Activated CD8-positive, alpha-beta T cell treated with anti-CD3 and anti-CD28 coated beads for 36 hours (primary cell): ENCODE results near the gene GPR45. TPM values are rescaled to one million over a fixed set of nuclear protein-coding genes. Genes with fewer than 3 reads are reported as not detected.

ENCODE experiments used
- ATAC-seq: fragments of 200-7000 bp; cut with Tn5 transposase; one replicate; pipeline ENCODE4 v1.10.0; 2021; ENCODE audit warnings: mild to moderate bottlenecking, moderate library complexity
- CTCF ChIA-PET: fragments of 350-600 bp; sonication (Branson Sonifier 250); formaldehyde crosslinking; loops from one replicate; lab custom pipeline; 2021; ENCODE audit warnings: antibody characterized with exemption; lab: Charles Lee
- POLR2A ChIA-PET: fragments of 350-600 bp; sonication (Branson Sonifier 250); formaldehyde crosslinking; loops from one replicate; lab custom pipeline; 2021; ENCODE audit warnings: antibody characterized with exemption; lab: Charles Lee
- DNase-seq: peaks from one replicate; pipeline ENCODE4 v3.0.0-alpha.2; 2020
- H3K27ac Mint-ChIP-seq: one replicate; pipeline ENCODE4 v1.8.0; 2021; ENCODE audit warnings: mild to moderate bottlenecking, mixed read lengths
- H3K27me3 Mint-ChIP-seq: one replicate; pipeline ENCODE4 v1.8.0; 2021; ENCODE audit warnings: mixed read lengths
- H3K36me3 Mint-ChIP-seq: one replicate; pipeline ENCODE4 v1.8.0; 2021; ENCODE audit warnings: low read depth, mixed read lengths
- H3K4me1 Mint-ChIP-seq: one replicate; pipeline ENCODE4 v1.8.0; 2021; ENCODE audit warnings: low read depth, mixed read lengths
- H3K4me3 Mint-ChIP-seq: one replicate; pipeline ENCODE4 v1.8.0; 2021; ENCODE audit warnings: mild to moderate bottlenecking, moderate library complexity, mixed read lengths
- H3K9me3 Mint-ChIP-seq: one replicate; pipeline ENCODE4 v1.8.0; 2021; ENCODE audit warnings: mixed read lengths
- CTCF ChIP-seq: fragments of 200-600 bp; IDR thresholded peaks from one replicate; pipeline ENCODE4 v1.8.0; 2022; ENCODE audit warnings: antibody characterized with exemption, mild to moderate bottlenecking
- intact Hi-C: fragments of 100-400 bp; cut with micrococcal nuclease; formaldehyde crosslinking; loops from one replicate; pipeline ENCODE4 v1.10.0; 2022
- total RNA-seq, 2 experiments: library from RNA; stranded (reverse); gene quantifications; one replicate each; pipeline ENCODE4 v1.2.3, GENCODE V29; 2021

Gene GPR45
- total RNA-seq, 2 experiments from 2014 or later, result not detected

GRCh38 chr2:105272176-105272575, 30.6 kb downstream of the GPR45 start:
- no peak for ATAC-seq
- no peak overlapping the region for H3K27ac Mint-ChIP-seq
- POLR2A ChIA-PET, result no interaction called here

GRCh38 chr2:105274046-105274445, 32.5 kb downstream of the GPR45 start:
- intact Hi-C loops, result no loop called here
- H3K27me3 Mint-ChIP-seq, result no peaks in the 10 kb centered on the region
- no peak overlapping the region for H3K4me3 Mint-ChIP-seq
- no peaks in the 10 kb centered on the region for H3K4me1 Mint-ChIP-seq
- ATAC-seq (no peak), DNase-seq (no peak)
- TF ChIP-seq CTCF, result no peak
- H3K9me3 Mint-ChIP-seq, result no peaks in the 10 kb centered on the region
- H3K27ac Mint-ChIP-seq, result no peak overlapping the region
- ChIA-PET CTCF (interaction anchor here (1.2 kb wide), 1 partner anchor 14 kb away, joined by 3 read pairs; no protein-coding TSS in a partner anchor), POLR2A (interaction anchor here (0.6 kb wide), 1 partner anchor 122 kb away, joined by 3 read pairs; no protein-coding TSS in a partner anchor)
- H3K36me3 Mint-ChIP-seq, result peaks cover 39% of the 10 kb centered on the region

More at GRCh38 chr2:105272176-105272575, 30.6 kb downstream of the GPR45 start:
- Mint-ChIP-seq H3K4me1 (no peaks in the 10 kb centered on the region), H3K4me3 (no peak overlapping the region), H3K27me3 (no peaks in the 10 kb centered on the region), H3K36me3 (peaks cover 40% of the 10 kb centered on the region), H3K9me3 (no peaks in the 10 kb centered on the region)
- TF ChIP-seq CTCF, result no peak
- DNase-seq, result no peak
- CTCF ChIA-PET, result no interaction called here
- intact Hi-C loops, result no loop called here

- intact Hi-C loops, result no loop called here
- Mint-ChIP-seq H3K27me3 (no peaks in the 10 kb centered on the region), H3K27ac (no peak overlapping the region), H3K4me3 (no peak overlapping the region), H3K36me3 (peaks cover 50% of the 10 kb centered on the region), H3K9me3 (no peaks in the 10 kb centered on the region), H3K4me1 (no peaks in the 10 kb centered on the region)
- CTCF ChIA-PET, result interaction anchor here (0.6 to 1.5 kb wide), 4 partner anchors 9 to 164 kb away, joined by 3 to 4 read pairs (median 4); no protein-coding TSS in a partner anchor
- DNase-seq, result no peak
- no peak for ATAC-seq
- TF ChIP-seq CTCF, result no peak
- POLR2A ChIA-PET, result no interaction called here
Observed at GRCh38 chr2:105278654-105279053, 37.1 kb downstream of the GPR45 start.

- no peak for TF ChIP-seq CTCF
- CTCF ChIA-PET, result interaction anchor here (0.8 to 1.5 kb wide), 3 partner anchors 9 to 165 kb away, joined by 3 to 4 read pairs (median 4); no protein-coding TSS in a partner anchor
- H3K9me3 Mint-ChIP-seq, result no peaks in the 10 kb centered on the region
- DNase-seq (no peak), ATAC-seq (no peak)
- H3K27me3 Mint-ChIP-seq, result no peaks in the 10 kb centered on the region
- peaks cover 50% of the 10 kb centered on the region for H3K36me3 Mint-ChIP-seq
- no peak overlapping the region for H3K4me3 Mint-ChIP-seq
- intact Hi-C loops, result no loop called here
- no peak overlapping the region for H3K27ac Mint-ChIP-seq
- POLR2A ChIA-PET, result no interaction called here
- H3K4me1 Mint-ChIP-seq, result no peaks in the 10 kb centered on the region
Observed at GRCh38 chr2:105279126-105279525, 37.6 kb downstream of the GPR45 start.

- no peaks in the 10 kb centered on the region for H3K4me1 Mint-ChIP-seq
- intact Hi-C loops, result no loop called here
- H3K27ac Mint-ChIP-seq, result no peak overlapping the region
- DNase-seq, result no peak
- H3K9me3 Mint-ChIP-seq, result no peaks in the 10 kb centered on the region
- ChIA-PET POLR2A (no interaction called here), CTCF (interaction anchor here (1.1 to 1.5 kb wide), 2 partner anchors 13 to 15 kb away, joined by 3 to 4 read pairs; no protein-coding TSS in a partner anchor)
- H3K4me3 Mint-ChIP-seq, result no peak overlapping the region
- H3K27me3 Mint-ChIP-seq, result no peaks in the 10 kb centered on the region
- ATAC-seq, result no peak
- peaks cover 54% of the 10 kb centered on the region for H3K36me3 Mint-ChIP-seq
- no peak for TF ChIP-seq CTCF
Observed at GRCh38 chr2:105280281-105280680, 38.7 kb downstream of the GPR45 start.
